Ramos (cell line): ENCODE results near the gene GPR149.

ENCODE experiments used
- in situ Hi-C: fragments of 300-500 bp; cut with MboI; formaldehyde crosslinking; loops from one replicate; pipeline ENCODE4 v1.14.3; 2022; ENCODE audit warnings: low sequenced_read_pairs; ENCODE audit not compliant: unreplicated experiment

Gene GPR149

DNA sequence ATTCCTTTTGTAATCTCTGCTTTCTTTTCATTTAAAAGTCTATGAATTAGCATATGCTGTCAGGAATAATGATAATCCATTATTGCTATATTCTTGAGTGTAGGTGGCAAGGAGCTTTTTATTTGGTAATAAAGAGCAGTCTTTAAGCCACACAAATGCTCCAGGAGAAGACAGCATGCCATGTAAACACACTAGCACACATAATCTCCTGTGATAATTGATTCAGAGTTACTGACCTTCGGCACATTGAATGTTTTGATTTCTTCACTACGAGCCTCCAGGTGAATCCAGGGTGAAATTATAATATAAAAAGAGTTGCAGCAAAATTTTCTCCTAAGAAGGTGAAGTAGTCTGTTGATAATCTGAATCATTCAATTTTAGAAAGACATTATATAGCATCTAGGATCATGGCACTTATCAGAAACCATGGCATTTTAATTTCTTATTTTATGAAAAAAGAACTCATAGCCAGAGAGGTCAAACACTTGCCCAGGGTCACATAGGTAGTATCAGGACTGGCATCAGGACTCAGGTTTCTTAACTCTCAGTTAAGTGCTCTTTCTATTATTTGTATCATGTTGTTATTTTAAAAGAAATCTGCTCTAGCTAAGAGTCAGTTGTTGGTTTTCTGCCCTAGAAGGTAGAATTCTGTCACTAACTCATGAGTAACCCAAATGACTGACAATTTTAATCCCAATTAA lies 84.4 kb downstream of the GPR149 start:
- in situ Hi-C loops, result loop anchor here (25.0 kb wide), 1 partner anchor 992 kb away; no protein-coding TSS in a partner anchor

DNA sequence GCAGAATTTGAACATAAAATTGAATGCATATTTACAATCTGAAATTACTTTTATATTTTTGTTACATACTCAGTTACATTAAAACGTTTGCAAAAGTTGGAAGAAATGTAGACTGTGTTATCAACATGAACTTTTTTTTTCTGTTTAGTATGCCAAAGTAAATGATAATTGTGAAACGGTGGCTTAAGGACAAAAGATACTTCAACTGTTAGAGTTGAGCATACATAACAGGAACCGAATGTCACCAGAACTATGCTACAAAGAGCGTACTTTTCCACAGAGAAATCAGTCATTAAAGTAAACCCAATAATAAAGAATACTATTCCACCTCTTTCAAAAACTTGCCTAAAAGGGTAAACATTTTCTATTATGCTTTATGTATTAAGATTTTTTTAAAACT lies 91.4 kb downstream of the GPR149 start:
- in situ Hi-C loops, result loop anchor here (25.0 kb wide), 1 partner anchor 999 kb away; no protein-coding TSS in a partner anchor

DNA sequence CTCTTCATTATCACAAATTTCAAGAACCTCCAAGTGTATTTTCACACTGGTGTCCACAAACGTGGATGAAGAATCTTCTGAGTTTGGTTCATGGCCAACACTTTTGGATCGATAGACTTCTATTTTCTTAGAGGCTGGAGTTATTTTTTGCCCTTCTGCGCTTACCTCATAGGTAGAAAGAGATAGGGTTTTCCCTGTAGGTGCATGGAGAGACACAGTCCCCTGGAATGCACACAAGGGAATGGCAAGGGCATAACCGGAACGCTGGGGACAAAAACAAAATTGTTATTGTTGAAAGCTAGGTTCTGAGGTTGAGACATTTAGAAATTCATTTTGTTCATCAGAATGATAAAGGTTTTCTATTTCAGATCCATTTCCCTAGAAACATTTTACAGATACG lies 92.0 kb downstream of the GPR149 start:
- in situ Hi-C loops, result loop anchor here (25.0 kb wide), 1 partner anchor 999 kb away; no protein-coding TSS in a partner anchor

DNA sequence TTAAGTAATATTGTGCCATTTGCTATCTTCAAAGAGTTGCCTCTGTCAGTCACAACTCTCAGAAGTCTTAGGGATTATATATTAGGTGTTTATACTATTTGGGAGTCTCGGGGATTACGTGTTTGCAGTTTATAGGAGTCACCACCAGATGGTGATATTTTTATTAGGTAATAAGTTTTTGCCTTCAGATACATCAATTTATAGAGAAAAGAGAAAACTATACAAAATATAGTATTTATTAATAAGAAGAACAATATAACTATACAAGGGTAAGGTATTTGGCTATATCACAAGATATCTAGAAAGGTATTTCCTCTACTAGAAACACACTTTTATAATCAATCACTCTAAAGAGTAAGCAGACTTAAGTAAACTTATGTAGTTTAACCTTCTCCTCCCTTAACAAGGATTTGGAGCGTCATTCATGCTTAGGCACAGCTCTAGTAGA lies 95.0 kb downstream of the GPR149 start:
- in situ Hi-C loops, result loop anchor here (25.0 kb wide), 1 partner anchor 1002 kb away; no protein-coding TSS in a partner anchor

DNA sequence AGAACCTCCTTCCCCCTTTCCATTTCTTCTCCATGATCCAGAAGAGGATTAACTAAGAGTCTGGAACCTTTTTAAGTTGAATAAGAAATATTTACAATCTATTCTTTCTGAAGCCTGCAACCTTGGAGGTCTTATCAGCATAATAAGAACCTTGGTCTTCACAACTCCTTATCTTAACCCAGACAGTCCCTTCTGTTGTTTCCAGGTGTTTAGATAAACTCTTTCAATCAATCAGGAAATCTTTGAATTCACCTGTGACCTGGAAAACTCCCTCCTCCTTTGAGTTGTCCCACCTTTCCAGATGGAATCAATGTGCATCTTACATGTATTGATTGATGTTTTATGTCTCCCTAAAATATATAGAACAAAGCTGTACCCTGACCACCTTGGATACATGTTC lies 102.1 kb downstream of the GPR149 start:
- in situ Hi-C loops, result loop anchor here (25.0 kb wide), 1 partner anchor 1009 kb away; no protein-coding TSS in a partner anchor

DNA sequence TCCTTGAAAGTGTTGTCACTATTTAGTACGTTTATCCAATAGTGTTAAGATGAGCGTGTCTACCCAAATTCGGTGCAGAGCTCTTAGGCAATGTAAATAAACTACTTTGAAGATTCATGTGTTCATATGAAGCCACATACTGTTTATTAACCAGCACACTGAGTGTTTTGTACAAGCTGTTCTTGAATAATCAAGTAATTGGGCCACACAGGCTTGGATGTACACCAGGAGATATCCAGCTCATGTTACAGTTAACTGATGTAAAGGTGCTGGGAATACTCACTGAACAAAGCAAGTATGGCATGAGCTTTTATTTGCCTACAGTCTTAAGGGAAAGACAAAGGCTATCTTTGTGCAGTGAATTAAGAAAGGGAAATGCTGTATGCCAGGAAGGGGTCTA lies 105.1 kb downstream of the GPR149 start:
- in situ Hi-C loops, result loop anchor here (25.0 kb wide), 2 partner anchors 812 to 1012 kb away; no protein-coding TSS in a partner anchor

DNA sequence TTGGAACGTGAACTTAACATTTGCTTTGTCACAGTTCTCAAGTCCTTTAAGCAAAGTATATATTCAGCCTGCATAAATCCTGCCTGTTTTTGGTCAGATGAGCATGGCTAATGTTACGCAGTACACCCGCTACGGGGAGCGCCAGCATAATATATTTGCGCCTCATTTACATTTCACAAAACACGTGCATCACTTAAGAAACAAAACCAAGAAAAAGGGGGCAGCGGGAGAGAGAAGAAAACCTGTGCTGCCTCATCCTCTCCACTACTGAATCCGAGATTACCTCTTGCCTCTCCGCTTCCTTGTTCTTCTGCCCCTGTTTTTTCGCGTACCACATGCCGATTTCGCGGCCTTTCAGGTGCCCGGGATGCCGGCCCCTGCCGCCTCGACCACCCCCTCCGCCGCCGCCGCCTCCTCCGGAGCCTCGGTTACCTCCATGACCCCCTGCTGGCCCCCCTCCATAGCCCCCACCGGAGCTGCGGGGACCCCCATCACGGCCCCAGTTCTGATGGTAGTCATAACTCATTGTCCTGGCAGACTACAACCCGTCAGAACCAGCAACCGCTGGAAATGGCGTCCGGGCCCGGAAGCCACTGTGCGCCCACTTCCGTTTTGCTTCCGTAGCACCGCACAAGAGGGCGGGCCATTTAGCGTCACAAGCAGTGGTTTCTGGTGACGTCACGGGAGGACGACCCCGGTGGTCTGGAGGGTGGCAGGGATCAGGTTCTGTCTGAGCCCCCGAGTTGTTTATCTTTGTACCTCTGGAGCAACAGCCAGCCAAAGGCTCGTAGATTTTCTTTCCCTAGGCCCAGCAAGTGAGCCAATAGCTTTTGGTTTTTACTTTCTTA lies 105.9 kb downstream of the GPR149 start, which contains the start of gene DHX36:
Gene DHX36, minus strand, starts transcription at position 597 of the 848 bp plus-strand sequence. Its CDS starts 71 bp downstream, at position 526.
- in situ Hi-C loops, result loop anchor here (25.0 kb wide), 1 partner anchor 813 kb away; no protein-coding TSS in a partner anchor

DNA sequence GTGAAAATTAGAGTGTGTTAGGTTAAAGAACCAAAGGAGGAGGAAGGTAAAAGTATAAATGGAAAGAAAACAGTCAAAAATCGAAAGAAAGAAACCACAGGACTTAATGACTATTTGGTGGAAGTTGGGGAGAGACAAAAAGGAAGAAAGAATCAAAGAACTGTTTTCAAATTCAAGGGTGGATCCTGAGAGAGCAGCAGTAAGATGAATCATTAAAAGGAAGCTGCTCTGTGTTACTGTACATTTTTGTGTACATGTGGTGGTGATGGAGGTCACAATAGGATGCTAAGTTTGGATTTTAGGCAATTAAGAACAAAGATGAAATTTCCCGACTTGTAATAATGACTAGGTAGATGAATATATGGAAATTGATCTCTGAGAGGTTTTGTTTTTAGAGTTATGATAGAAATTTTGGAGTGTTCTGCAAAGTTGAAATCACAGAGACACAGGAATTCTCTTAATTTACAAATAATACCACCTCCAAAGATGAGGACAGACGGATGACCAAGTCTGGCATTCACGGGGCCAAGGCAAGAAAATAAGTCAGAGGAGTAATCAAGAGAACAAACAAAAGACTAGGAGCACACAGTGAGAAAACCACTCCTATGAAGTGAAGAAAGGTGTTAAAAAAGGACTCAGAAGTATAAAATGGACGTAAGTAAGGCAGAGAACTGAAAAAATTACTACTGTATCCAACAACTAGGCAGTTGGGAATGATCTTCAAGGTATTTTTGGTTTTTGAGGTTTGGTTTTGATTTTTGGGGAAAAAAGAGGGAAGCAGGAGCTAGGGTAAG lies 112.8 kb downstream of the GPR149 start:
- in situ Hi-C loops, result loop anchor here (25.0 kb wide), 1 partner anchor 820 kb away; no protein-coding TSS in a partner anchor

DNA sequence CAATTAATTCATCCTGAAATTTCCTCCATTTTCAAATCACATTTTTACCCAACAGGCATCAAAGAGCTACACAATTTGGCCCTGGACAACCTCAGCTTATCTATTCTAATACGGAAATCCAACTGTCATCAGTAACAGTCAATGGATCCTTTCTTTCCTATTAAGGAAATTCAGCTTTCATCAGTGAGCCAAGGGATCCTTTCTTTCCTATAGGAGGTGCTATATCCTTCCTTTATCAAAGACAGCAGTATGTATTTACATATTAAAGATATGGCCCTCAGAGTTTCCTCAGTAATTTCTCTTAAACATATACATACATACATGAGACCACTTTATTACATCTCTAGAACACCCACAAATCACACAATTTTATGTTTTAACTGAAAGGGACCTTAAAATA lies 115.8 kb downstream of the GPR149 start:
- in situ Hi-C loops, result loop anchor here (25.0 kb wide), 1 partner anchor 823 kb away; no protein-coding TSS in a partner anchor

DNA sequence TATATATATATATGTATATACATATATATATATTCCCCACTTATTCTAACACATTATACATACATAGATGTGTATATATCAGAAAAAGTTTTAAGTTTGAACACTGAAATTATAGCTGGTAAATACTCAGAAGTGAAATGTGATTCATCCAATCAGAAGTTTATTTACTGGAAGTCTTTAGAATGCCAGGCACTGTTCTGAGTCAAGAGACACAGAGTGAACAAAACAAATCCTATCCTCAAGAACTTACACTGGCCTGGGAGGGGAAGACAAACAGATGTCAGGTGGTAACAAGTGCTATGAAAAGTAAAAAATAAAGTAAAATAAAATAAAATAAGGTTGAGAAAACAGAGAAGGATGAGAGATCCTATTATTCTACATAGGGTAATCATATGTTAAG lies 119.2 kb downstream of the GPR149 start:
- in situ Hi-C loops, result loop anchor here (25.0 kb wide), 1 partner anchor 826 kb away; no protein-coding TSS in a partner anchor

DNA sequence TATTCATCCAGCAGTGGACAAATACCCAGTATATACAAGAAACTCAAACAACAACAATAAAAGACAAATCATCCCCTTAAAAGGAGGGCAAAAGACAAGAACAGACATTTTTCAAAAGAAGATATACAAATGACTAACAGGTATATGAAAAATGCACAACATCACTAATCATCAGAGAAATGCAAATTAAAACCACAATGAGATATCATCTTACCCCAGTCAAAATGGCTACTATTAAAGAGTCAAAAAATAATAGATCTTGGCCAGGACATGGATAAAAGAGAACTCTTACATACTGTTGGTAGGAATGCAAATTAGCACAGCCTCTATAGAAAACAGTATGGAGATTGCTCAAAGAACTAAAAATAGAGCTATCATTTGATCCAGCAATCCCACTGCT lies 122.6 kb downstream of the GPR149 start:
- in situ Hi-C loops, result loop anchor here (25.0 kb wide), 1 partner anchor 830 kb away; no protein-coding TSS in a partner anchor

DNA sequence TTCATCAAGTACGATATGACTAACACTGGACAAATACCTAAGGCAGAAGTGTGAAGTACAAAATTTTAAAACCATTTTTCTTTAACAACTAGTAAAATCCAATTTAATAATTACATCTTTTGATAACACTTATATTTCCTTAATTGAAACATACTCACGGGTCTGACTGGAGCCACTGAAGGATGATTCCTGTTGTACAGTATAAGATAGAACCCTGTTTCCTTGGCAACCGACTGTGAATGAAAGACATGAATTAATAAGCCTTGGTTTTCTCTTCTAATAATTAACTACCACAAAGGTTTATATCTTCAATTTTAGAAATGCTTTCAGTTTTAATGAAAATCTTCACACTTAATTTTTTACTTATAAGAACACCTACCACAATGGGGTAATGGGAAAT lies 125.1 kb downstream of the GPR149 start:
- in situ Hi-C loops, result loop anchor here (25.0 kb wide), 1 partner anchor 832 kb away; no protein-coding TSS in a partner anchor

DNA sequence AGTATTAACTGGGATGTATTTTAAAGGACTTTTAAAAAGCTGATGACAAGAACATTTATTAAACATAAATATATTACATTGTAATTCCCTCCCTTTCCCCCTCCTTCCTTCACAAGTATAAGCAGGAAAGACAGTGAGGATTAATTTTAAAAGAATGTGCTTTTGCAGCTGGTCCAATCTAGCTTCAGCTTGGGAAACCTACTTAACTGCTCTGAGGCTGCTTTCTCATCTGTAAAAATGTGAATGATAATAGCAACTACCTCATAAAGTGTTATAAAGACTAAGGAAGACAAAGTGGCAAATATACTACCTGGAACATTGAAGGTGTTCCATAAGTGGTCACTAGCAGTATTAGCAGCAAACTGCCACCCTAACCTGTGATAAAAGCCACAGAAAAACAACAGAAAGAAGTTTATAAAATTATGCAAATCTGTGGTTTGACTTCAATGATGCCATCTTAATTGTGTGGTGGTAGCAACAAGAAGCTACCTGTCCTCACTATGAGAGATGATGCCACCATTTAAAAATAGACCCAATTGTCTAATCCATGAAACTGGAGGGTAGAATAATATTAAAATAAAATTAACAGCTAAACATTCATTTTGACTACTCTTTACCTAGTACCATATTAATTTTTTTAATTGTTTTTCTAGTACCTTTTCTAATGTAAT lies 125.7 kb downstream of the GPR149 start:
- in situ Hi-C loops, result loop anchor here (25.0 kb wide), 1 partner anchor 833 kb away; no protein-coding TSS in a partner anchor

DNA sequence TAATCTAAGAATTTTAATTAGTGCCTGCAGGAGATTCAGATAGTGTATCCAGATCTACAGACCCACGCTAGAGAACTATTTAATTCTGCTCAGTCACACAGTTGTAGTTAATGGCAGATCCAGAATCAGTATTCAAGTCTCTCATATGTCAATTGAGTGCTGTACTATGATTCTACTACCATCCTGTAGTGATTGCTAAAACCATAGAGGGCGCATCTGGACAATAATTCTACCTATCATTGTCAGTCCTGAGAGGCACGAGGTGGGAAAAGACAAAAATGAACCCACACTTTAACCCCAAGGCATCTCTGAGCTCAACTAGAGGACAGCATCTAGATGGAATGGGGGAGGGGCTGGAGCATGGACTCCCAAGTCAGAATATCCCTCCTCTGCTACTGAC lies 128.4 kb downstream of the GPR149 start:
- in situ Hi-C loops, result loop anchor here (25.0 kb wide), 1 partner anchor 836 kb away; no protein-coding TSS in a partner anchor

DNA sequence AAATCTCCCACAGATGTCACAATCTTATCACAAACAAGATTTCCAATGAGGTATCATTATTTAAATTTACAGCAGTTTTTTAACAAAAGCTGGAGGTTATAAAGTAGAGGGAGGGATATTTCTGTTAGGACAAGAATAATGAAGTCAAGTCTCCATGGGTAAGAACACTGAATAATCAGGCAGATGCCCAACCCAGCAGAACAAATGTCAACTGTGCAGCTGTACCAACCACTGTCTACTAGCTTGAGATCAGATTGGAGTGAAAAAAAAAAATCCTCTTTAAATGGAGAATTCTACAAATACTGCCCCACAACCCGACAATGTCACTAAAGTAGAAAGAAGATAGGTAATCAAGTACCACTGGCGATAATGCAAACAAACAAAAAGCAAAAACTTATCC lies 136.0 kb downstream of the GPR149 start:
- in situ Hi-C loops, result no loop called here

DNA sequence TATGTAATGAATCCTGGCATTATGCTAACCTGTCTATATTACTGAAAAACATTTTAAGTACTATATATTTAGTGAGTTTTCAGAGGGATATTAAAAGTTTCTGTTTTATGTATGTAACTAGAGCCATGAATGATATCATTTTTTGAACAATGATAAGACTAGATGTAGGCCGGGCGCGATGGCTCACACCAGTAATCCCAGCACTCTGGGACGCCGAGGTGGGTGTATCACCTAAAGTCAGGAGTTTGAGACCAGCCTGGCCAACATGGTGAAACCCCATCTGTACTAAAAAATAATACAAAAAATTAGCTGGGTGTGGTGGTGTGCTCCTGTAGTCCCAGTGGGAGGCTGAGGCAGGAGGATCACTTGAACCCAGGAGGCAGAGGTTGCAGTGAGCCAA lies 139.8 kb downstream of the GPR149 start:
- in situ Hi-C loops, result no loop called here
